Measurements from ENCODE around the gene BPIFB4.
"Not testable (repeated sequence)": the region's sequence is repeated elsewhere in the genome, so short reads cannot be mapped to it uniquely, and the experiment has no call there.

Gene BPIFB4

DNA sequence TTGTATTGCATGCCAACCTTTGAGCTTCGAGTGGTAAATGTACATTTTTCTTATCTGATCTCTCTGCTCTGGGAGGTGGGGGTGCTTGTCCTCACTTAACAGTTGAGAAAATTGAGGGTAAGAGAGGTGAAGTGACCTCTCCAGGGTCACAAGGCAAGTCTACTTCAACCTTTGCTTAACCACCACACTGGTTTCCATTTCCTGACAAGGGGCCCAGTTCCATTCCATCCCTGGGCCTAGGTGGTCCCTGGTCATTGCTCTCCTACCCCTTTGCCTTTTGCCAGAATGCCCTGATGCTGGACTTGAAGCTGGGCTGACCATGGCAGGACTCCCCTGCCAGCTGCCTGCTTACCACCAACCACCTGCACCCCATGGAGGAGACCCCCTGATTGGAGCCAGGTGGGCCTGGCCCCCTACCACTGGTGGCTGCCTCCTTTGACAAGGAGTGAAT, 35.7 kb upstream of the BPIFB4 start:
- no peak for DNase-seq
- Histone ChIP-seq H3K9me3 (replicated peaks; ENCODE audit: insufficient read depth, low read length) (no peaks in the 10 kb centered on the region), H4K20me1 (ENCODE audit: insufficient read depth, low read length) (no peaks in the 10 kb centered on the region), H3K27ac (ENCODE audit: low read length) (no peak overlapping the region), H3K9me2 (replicated peaks; ENCODE audit: insufficient read depth, low read length) (no peaks in the 10 kb centered on the region), H3K4me2 (ENCODE audit: low read depth, low read length) (no peak overlapping the region), H3K4me1 (ENCODE audit: low read length) (no peaks in the 10 kb centered on the region), H2AFZ (ENCODE audit: low read length) (no peak overlapping the region), H3K9ac (ENCODE audit: low read length) (no peak overlapping the region), H3K27me3 (replicated peaks; ENCODE audit: insufficient read depth, low read length) (peaks cover 28% of the 10 kb centered on the region), H3F3A (ENCODE audit: insufficient read depth, low read length) (no peaks in the 10 kb centered on the region), H3K4me3 (ENCODE audit: low read length) (no peak overlapping the region), H3K36me3 (replicated peaks; ENCODE audit: insufficient read depth, low read length) (no peaks in the 10 kb centered on the region), H3K79me2 (ENCODE audit: low read length) (no peaks in the 10 kb centered on the region)
- TF ChIP-seq EZH2phosphoT487 (IDR thresholded peaks at IDR 0.05; ENCODE audit: low read length) = no peak
- no peak for TF ChIP-seq EZH2 (optimal IDR thresholded peaks at IDR 0.05; ENCODE audit: low read depth, low read length)
- TF ChIP-seq, protein P1, sequence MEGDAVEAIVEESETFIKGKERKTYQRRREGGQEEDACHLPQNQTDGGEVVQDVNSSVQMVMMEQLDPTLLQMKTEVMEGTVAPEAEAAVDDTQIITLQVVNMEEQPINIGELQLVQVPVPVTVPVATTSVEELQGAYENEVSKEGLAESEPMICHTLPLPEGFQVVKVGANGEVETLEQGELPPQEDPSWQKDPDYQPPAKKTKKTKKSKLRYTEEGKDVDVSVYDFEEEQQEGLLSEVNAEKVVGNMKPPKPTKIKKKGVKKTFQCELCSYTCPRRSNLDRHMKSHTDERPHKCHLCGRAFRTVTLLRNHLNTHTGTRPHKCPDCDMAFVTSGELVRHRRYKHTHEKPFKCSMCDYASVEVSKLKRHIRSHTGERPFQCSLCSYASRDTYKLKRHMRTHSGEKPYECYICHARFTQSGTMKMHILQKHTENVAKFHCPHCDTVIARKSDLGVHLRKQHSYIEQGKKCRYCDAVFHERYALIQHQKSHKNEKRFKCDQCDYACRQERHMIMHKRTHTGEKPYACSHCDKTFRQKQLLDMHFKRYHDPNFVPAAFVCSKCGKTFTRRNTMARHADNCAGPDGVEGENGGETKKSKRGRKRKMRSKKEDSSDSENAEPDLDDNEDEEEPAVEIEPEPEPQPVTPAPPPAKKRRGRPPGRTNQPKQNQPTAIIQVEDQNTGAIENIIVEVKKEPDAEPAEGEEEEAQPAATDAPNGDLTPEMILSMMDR (IDR thresholded peaks at IDR 0.05; ENCODE audit: low read length) = no peak

DNA sequence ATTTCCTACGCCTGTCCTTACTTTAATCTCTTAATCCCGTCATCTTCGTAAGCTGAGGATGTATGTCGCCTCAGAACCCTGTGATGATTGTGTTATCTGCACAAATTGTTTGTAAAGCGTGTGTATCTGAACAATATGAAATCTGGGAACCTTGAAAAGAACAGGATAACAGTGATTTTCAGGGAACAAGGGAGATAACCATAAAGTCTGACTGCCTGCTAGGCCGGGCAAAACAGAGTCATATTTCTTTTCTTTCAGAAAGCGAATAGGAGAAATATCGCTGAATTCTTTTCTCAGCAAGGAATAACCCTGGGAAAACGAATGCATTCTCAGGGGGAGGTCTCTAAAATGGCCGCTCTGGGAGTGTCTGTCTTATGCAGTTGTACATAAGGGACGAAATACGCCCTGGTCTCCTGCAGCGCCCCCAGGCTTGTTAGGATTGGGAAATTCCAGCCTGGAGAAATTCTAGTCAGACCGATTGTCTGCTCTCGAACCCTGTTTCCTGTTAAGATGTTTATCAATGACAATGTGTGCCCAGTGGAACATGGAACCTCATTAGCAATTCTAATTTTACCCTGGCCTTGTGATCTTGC, 34.2 kb upstream of the BPIFB4 start:
- not testable (repeated sequence) for H3K9ac ChIP-seq (ENCODE audit: low read length); H3K4me1 ChIP-seq (ENCODE audit: low read length); H4K20me1 ChIP-seq (ENCODE audit: insufficient read depth, low read length); H3K9me3 ChIP-seq (replicated peaks; ENCODE audit: insufficient read depth, low read length); DNase-seq; H2AFZ ChIP-seq (ENCODE audit: low read length); H3K27ac ChIP-seq (ENCODE audit: low read length); H3K4me3 ChIP-seq (ENCODE audit: low read length); H3F3A ChIP-seq (ENCODE audit: insufficient read depth, low read length); H3K4me2 ChIP-seq (ENCODE audit: low read depth, low read length); H3K9me2 ChIP-seq (replicated peaks; ENCODE audit: insufficient read depth, low read length); H3K36me3 ChIP-seq (replicated peaks; ENCODE audit: insufficient read depth, low read length); H3K79me2 ChIP-seq (ENCODE audit: low read length)
- peaks cover 22% of the 10 kb centered on the region; the same call in 1 of the 2 replicates for H3K27me3 ChIP-seq (replicated peaks; ENCODE audit: insufficient read depth, low read length)

DNA sequence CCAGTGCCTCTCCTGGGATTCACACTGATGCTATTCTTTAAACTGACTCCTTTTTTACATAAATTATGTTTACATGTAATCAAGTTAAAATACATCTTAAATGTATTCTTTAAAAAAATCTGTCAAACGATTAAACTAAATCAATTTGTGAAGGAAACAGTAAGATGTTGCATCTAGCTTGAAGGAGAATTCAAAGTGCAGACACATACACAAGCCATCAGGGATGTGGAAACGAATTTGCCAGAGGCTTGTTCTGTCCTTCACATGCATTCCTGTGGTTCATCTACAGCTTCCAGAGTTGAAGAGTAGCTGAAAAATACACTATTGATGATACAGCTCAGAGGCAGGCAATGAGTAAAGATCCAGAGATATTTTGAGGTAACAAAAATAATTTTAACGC, 33.0 kb upstream of the BPIFB4 start:
- 0 out of 2 replicates have a peak, but pooled peaks cover 19% of the 10 kb centered on the region for H3K27me3 ChIP-seq (replicated peaks; ENCODE audit: insufficient read depth, low read length)
- no peak for DNase-seq
- H3K27ac ChIP-seq (ENCODE audit: low read length) = no peak overlapping the region
- H3K9me3 ChIP-seq (replicated peaks; ENCODE audit: insufficient read depth, low read length) = no peaks in the 10 kb centered on the region
- H3K36me3 ChIP-seq (replicated peaks; ENCODE audit: insufficient read depth, low read length) = no peaks in the 10 kb centered on the region
- no peaks in the 10 kb centered on the region for H4K20me1 ChIP-seq (ENCODE audit: insufficient read depth, low read length)
- H3K4me3 ChIP-seq (ENCODE audit: low read length) = no peak overlapping the region
- no peaks in the 10 kb centered on the region for H3K9me2 ChIP-seq (replicated peaks; ENCODE audit: insufficient read depth, low read length)
- H2AFZ ChIP-seq (ENCODE audit: low read length) = no peak overlapping the region
- H3K4me2 ChIP-seq (ENCODE audit: low read depth, low read length) = no peak overlapping the region
- no peaks in the 10 kb centered on the region for H3K4me1 ChIP-seq (ENCODE audit: low read length)
- no peaks in the 10 kb centered on the region for H3F3A ChIP-seq (ENCODE audit: insufficient read depth, low read length)
- H3K79me2 ChIP-seq (ENCODE audit: low read length) = no peaks in the 10 kb centered on the region
- H3K9ac ChIP-seq (ENCODE audit: low read length) = no peak overlapping the region
- TF ChIP-seq EZH2phosphoT487 (IDR thresholded peaks at IDR 0.05; ENCODE audit: low read length) = no peak
- TF ChIP-seq, protein P1 (IDR thresholded peaks at IDR 0.05; ENCODE audit: low read length) = no peak

DNA sequence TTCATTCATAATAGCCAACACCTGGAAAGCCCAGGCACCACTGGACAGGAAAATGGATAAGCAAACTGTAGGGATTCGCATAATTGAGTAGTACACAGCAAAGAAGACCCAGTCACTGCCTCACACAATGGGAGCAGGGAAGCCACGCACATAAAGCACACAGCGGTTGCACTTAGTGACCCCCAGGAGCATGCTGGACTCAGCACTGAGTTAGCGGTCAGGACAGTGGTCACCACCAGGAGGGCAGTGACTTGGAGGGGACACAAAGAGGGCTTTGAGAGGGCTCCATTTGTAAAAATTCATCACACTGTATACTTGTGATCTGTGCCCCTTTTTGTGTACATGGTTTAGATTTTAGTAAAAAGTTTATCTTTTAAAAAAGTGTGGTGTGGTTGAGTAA, 28.1 kb upstream of the BPIFB4 start:
- Histone ChIP-seq H4K20me1 (ENCODE audit: insufficient read depth, low read length) (no peaks in the 10 kb centered on the region), H3K9me3 (replicated peaks; ENCODE audit: insufficient read depth, low read length) (no peaks in the 10 kb centered on the region), H3K79me2 (ENCODE audit: low read length) (no peaks in the 10 kb centered on the region), H2AFZ (ENCODE audit: low read length) (no peak overlapping the region), H3K27ac (ENCODE audit: low read length) (no peak overlapping the region), H3F3A (ENCODE audit: insufficient read depth, low read length) (no peaks in the 10 kb centered on the region), H3K4me3 (ENCODE audit: low read length) (no peak overlapping the region), H3K27me3 (replicated peaks; ENCODE audit: insufficient read depth, low read length) (peaks cover 46% of the 10 kb centered on the region), H3K4me2 (ENCODE audit: low read depth, low read length) (no peak overlapping the region), H3K9me2 (replicated peaks; ENCODE audit: insufficient read depth, low read length) (no peaks in the 10 kb centered on the region), H3K36me3 (replicated peaks; ENCODE audit: insufficient read depth, low read length) (no peaks in the 10 kb centered on the region), H3K4me1 (ENCODE audit: low read length) (no peaks in the 10 kb centered on the region), H3K9ac (ENCODE audit: low read length) (no peak overlapping the region)
- no peak for DNase-seq
- no peak for TF ChIP-seq EZH2 (optimal IDR thresholded peaks at IDR 0.05; ENCODE audit: low read depth, low read length)
